Mesothelial cell of epicardium (in vitro differentiated cells): Measurements from ENCODE around the gene PRICKLE4. TPM values are rescaled to one million over a fixed set of nuclear protein-coding genes. Genes with fewer than 3 reads are reported as not detected.

ENCODE experiments used
- DNase-seq, 2 experiments: peaks; one replicate each; pipeline ENCODE4 v3.0.0; 2021; ENCODE audit warnings: low spot score in 2 of 2; ENCODE audit not compliant: unreplicated experiment in 2 of 2
- H3K27ac Mint-ChIP-seq: 2 replicates; pipeline ENCODE4 v1.8.0; 2021; ENCODE audit warnings: mixed read lengths
- H3K27me3 Mint-ChIP-seq: 2 replicates; pipeline ENCODE4 v1.8.0; 2021; ENCODE audit warnings: low read depth, mixed read lengths
- H3K36me3 Mint-ChIP-seq: 2 replicates; pipeline ENCODE4 v1.8.0; 2021; ENCODE audit warnings: mixed read lengths
- H3K4me1 Mint-ChIP-seq: 2 replicates; pipeline ENCODE4 v1.8.0; 2021; ENCODE audit warnings: mixed read lengths
- H3K4me3 Mint-ChIP-seq: 2 replicates; pipeline ENCODE4 v1.8.0; 2021; ENCODE audit warnings: mild to moderate bottlenecking, moderate library complexity, mixed read lengths
- H3K9me3 Mint-ChIP-seq: 2 replicates; pipeline ENCODE4 v1.8.0; 2021; ENCODE audit warnings: mixed read lengths
- total RNA-seq: library from RNA; stranded (reverse); gene quantifications from 3 replicates; pipeline ENCODE4 v1.2.1, GENCODE V29; 2021
- TF ChIP-seq, protein P1 (sequence below): fragments of 200-600 bp; sonication (generic); IDR thresholded peaks from one replicate; pipeline ENCODE4 v1.5.0; 2021; ENCODE audit warnings: antibody characterized with exemption; ENCODE audit not compliant: unreplicated experiment

The PRICKLE4 gene
- total RNA-seq, 1 donor from 2014 or later = 4.5 TPM

DNA sequence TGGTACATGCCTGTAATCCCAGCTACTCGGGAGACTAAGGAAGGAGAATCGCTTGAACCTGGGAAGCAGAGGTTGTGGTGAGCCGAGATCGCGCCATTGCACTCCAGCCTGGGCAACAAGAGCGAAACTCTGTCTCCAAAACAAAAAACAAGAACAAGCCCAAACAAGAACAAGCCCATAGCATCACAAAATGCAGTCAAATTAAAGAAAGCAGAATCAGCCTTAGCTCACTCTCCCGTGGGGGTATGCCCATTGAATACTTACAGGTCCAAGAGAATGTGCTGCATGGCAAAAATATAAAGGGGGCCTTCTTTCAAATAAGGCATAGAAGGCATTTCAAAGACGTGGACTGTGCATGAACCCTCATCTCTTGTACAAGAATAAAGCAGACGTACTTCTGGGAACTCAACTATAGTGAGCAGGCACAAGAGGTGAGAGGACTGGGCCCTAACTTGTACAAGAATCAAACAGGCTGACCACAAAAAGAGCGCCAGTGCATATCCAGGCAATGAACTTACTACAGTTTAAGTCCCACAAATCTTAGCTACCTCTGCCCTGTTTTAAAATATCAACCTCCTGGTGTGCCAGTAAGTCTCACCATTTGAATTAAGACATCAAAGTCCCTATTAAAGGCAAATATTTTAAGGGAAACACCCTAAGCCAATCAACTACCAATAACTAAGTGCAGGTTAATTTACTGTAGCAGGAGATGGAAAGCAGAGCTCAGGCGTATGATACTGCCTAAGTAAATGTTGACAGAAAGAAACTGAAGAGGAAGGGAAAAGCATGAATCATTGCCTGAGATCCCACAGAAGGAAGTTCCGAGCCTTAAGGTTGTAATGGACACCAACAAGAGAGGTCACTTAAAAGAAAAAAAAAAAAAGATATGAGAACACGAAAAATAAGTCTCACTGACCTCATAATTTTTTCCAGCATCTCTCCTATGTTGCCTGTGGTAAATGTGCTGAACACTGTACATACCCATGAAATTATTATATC, 44.3 kb downstream of the PRICKLE4 start:
- Mint-ChIP-seq H3K9me3 (no peaks in the 10 kb centered on the region), H3K27ac (no peak overlapping the region), H3K27me3 (no peaks in the 10 kb centered on the region), H3K36me3 (no peaks in the 10 kb centered on the region), H3K4me1 (no peaks in the 10 kb centered on the region), H3K4me3 (no peak overlapping the region)
- DNase-seq = no peak
- TF ChIP-seq, protein P1, sequence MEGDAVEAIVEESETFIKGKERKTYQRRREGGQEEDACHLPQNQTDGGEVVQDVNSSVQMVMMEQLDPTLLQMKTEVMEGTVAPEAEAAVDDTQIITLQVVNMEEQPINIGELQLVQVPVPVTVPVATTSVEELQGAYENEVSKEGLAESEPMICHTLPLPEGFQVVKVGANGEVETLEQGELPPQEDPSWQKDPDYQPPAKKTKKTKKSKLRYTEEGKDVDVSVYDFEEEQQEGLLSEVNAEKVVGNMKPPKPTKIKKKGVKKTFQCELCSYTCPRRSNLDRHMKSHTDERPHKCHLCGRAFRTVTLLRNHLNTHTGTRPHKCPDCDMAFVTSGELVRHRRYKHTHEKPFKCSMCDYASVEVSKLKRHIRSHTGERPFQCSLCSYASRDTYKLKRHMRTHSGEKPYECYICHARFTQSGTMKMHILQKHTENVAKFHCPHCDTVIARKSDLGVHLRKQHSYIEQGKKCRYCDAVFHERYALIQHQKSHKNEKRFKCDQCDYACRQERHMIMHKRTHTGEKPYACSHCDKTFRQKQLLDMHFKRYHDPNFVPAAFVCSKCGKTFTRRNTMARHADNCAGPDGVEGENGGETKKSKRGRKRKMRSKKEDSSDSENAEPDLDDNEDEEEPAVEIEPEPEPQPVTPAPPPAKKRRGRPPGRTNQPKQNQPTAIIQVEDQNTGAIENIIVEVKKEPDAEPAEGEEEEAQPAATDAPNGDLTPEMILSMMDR = no peak

DNA sequence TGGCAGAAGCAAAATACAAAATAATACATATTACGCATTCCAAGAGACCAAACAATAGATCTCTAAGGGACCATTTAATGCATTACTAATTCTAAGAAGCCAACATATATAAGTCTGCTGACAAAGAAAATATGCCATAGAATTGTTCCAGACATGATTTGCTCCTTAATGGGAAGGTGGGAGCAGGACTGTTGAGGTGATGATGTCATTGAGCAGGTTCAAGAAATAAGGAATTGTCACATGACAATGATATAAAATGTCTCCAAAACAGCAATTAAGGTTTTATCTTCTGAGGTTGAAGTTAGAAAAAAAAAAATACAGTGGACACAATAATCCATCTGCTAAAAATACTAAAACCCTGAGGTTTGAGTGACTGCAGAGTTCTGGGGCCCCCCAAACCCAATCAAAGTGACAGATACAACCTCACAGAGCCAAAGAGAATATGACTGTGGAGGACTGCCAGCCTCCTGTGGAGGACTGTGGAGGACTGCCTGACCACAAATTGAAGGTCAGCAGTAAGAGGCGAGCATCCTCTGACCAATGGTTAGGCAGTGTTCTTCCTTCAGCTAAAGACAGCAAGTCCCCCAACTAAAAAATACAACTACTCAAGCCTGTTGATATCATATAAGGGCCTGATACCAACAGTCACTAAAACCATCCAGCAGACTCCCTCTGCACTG, 45.9 kb downstream of the PRICKLE4 start:
- Mint-ChIP-seq H3K36me3 (peaks cover under 1% of the 10 kb centered on the region), H3K9me3 (no peaks in the 10 kb centered on the region), H3K27me3 (no peaks in the 10 kb centered on the region), H3K4me3 (no peak overlapping the region), H3K27ac (no peak overlapping the region), H3K4me1 (no peaks in the 10 kb centered on the region)
- no peak for DNase-seq
- TF ChIP-seq, protein P1 = no peak

GRCh38 chr6:41832263-41832662, 51.7 kb downstream of the PRICKLE4 start:
- H3K27me3 Mint-ChIP-seq = no peaks in the 10 kb centered on the region
- H3K27ac Mint-ChIP-seq = no peak overlapping the region

DNA sequence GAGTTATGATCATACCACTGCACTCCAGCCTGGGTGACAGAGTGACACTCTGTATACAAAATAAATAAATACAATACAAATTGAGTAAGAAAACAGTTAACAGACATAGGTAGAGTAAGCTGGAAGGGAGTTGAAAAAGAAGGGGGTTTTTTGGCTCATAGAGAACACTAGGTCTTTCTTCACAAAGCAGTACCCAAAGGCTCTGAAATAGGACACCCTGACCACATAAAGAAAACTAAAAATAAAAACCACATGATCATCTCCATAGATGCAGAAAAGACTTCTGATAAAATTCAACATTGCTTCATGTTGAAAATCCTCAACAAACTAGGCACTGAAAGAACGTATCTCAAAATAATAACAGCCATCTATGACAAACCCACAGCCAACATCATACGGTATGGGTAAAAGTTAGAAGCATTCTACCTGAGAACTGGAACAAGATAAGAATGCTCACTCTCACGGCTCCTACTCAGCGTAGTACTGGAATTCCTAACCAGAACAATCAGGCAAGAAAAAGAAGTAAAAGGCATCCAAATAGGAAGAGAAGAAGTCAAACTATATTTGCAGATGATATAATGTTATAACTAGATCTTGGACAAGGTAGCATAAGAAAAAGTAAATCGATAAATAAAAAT, 55.6 kb downstream of the PRICKLE4 start:
- no peaks in the 10 kb centered on the region for H3K27me3 Mint-ChIP-seq
- H3K4me1 Mint-ChIP-seq = peaks cover 3% of the 10 kb centered on the region
- TF ChIP-seq, protein P1 = no peak
- no peak overlapping the region for H3K27ac Mint-ChIP-seq
- H3K9me3 Mint-ChIP-seq = peaks cover 10% of the 10 kb centered on the region
- H3K36me3 Mint-ChIP-seq = peaks cover 10% of the 10 kb centered on the region
- DNase-seq = no peak
- H3K4me3 Mint-ChIP-seq = no peak overlapping the region

More at GRCh38 chr6:41832263-41832662, 51.7 kb downstream of the PRICKLE4 start:
- Mint-ChIP-seq H3K4me1 (peaks cover 3% of the 10 kb centered on the region), H3K9me3 (peaks cover 7% of the 10 kb centered on the region), H3K36me3 (peaks cover 2% of the 10 kb centered on the region), H3K4me3 (no peak overlapping the region)
- no peak for DNase-seq
- TF ChIP-seq, protein P1 = no peak

GRCh38 chr6:41836660-41837052, 56.1 kb downstream of the PRICKLE4 start:
- TF ChIP-seq, protein P1 = no peak
- no peak overlapping the region for H3K4me3 Mint-ChIP-seq

More at GRCh38 chr6:41836660-41837052, 56.1 kb downstream of the PRICKLE4 start:
- H3K27me3 Mint-ChIP-seq = no peaks in the 10 kb centered on the region
- H3K9me3 Mint-ChIP-seq = peaks cover 10% of the 10 kb centered on the region
- no peak for DNase-seq
- peaks cover 3% of the 10 kb centered on the region for H3K4me1 Mint-ChIP-seq
- H3K36me3 Mint-ChIP-seq = peaks cover 11% of the 10 kb centered on the region
- H3K27ac Mint-ChIP-seq = no peak overlapping the region
